ENCODE measurements around the gene CELF3.

GRCh38 chr1:151680826-151681225 is 35.8 kb downstream of the CELF3 start:
- no peak for TF ChIP-seq CTCF (IDR thresholded peaks at IDR 0.05; ENCODE audit: borderline replicate concordance, extremely low read depth, low read length, poor library complexity, severe bottlenecking)
- TF ChIP-seq EZH2 (IDR thresholded peaks at IDR 0.05; ENCODE audit: borderline replicate concordance, low read depth, low read length, severe bottlenecking) = no peak
